Measurements from ENCODE around the gene ANKFN1.

DNA sequence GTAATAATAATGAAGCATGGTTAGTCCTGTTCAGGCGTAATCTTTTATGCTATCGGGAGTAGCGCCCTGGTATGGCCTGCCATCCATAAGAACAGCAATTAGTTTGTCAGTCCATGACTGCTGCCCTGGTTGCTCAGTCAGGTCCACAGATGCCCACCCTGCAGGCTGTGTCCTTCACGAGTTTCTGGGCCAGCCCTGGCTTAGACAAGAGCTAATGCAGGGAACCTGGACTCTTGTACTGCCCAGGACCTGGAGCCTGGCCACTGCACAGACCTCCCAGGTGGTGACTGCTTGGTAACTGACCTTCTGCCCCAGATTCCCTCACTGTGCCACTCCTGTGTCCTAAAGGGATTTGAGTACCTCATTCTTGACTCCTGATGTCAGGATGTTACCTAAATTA is 279.2 kb downstream of the ANKFN1 start:
- TF ChIP-seq, protein P1, sequence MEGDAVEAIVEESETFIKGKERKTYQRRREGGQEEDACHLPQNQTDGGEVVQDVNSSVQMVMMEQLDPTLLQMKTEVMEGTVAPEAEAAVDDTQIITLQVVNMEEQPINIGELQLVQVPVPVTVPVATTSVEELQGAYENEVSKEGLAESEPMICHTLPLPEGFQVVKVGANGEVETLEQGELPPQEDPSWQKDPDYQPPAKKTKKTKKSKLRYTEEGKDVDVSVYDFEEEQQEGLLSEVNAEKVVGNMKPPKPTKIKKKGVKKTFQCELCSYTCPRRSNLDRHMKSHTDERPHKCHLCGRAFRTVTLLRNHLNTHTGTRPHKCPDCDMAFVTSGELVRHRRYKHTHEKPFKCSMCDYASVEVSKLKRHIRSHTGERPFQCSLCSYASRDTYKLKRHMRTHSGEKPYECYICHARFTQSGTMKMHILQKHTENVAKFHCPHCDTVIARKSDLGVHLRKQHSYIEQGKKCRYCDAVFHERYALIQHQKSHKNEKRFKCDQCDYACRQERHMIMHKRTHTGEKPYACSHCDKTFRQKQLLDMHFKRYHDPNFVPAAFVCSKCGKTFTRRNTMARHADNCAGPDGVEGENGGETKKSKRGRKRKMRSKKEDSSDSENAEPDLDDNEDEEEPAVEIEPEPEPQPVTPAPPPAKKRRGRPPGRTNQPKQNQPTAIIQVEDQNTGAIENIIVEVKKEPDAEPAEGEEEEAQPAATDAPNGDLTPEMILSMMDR (IDR thresholded peaks at IDR 0.05), result no peak
- TF ChIP-seq POLR2A (IDR thresholded peaks at IDR 0.05), result no peak
